Activated T-helper 1 cell treated with Interleukin-2 at 50 U/mL for 16 hours (primary cell): ENCODE measurements around the gene TDRD10.
A peak's percentile ranks its signal among the peaks of the same experiment; 100 is the strongest.

ENCODE experiments used
- DNase-seq: peaks from one replicate; pipeline ENCODE4 v3.0.0-alpha.2; 2020; ENCODE audit warnings: low read depth

Gene TDRD10, protein sequence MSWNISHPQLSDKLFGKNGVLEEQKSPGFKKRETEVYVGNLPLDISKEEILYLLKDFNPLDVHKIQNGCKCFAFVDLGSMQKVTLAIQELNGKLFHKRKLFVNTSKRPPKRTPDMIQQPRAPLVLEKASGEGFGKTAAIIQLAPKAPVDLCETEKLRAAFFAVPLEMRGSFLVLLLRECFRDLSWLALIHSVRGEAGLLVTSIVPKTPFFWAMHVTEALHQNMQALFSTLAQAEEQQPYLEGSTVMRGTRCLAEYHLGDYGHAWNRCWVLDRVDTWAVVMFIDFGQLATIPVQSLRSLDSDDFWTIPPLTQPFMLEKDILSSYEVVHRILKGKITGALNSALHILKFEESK

DNA sequence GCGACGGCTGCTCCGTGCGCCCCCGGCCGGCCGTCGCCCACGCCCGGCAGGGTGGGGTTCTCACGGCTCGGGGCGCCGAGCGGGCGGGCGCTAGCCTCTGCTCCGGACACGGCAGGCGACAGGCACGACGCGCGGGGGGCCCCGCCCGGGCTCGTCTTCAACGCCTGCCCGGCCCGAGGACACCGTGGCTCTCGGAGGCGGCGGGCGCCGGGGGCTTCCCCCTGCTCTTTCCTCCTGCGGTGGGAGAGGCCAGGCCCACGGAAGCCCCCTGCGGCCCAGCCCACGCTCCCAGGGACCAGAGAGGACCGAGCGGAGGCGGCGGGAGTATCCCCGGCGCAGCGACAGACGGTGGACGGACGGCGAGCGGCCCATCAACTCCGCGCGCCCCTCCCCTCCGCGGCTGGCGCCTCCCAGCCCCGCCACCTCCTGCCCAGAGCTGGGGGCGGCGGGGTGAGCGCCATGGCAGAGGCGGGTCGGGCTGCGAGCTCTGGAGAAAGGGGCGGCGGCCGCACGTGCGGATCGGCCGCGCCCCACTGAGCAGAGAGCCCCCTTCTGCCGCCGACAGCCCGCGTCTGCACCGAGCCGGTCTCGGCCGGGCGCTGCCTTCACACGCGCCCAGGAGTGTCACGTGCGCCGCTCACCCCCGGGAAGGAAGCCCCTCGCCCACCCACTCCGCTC is at the start of gene TDRD10, which contains the start of gene SHE:
TDRD10 (plus strand) TSS at position 154 of the 678 bp plus-strand sequence. CDS start 4,685 bp downstream, outside the sequence.
SHE (minus strand) TSS at position 347 of the 678 bp plus-strand sequence. CDS start 386 bp downstream, outside the sequence.
- DNase-seq, result no peak

- DNase-seq, result no peak
Measured at GRCh38 chr1:154453161-154453560, 48.9 kb upstream of the TDRD10 start.

GRCh38 chr1:154453574-154454352 is 48.3 kb upstream of the TDRD10 start:
- no peak for DNase-seq

DNA sequence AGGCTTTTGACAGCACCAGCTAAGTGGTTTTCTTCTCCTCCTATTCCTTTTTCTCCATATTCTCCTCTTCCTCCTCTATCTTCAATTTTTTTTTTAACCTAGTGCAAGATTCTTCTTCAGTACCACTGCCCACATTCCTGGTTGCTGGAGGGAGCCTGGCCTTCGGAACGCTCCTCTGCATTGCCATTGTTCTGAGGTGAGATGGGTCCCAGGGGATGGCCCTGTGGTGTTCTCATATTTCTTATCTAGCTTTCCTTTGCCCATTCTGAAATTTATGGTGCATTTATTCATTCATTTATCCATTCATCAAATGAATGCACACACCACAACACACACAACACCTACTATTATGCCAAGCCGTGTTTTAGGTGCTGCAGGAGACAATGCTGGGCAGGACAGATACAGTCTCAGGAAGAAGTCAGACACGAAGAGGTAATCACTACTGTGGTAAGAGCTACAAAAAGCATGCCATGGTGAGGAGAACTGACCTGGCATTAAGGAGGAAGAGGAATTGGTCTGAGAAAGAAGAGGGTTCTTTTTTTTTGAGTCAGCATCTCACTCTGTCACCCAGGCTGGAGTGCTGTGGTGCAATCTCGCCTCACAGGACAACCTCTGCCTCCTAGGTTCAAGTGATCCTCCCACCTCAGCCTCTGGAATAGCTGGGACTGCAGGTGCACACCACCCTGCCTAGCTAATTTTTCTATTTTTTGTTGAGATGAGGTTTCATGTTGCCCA is 47.5 kb upstream of the TDRD10 start:
- no peak for DNase-seq

DNA sequence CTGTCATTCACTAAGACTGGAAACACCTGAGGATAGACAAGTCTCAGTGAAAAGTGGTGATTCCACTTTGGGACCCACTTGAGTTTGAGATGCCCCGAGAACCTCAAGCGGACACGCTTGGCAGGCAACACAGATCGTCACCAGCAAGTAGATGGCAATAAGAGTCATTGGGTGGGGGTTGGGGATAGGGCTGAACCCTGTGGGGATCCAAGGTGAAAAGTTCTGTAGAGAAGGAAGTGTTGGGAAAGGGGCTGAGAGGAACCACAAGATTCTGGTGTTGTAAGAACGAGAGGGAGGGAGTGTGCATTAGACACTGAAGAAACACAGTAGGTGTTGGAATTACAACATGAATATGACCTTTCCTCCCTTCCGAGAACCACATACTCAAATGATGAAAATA is 45.4 kb upstream of the TDRD10 start:
- DNase-seq, result no peak

- DNase-seq, result no peak
Measured at GRCh38 chr1:154459080-154459479, 42.9 kb upstream of the TDRD10 start.

GRCh38 chr1:154460695-154461260 is 41.2 kb upstream of the TDRD10 start:
- DNase-seq, result no peak

DNA sequence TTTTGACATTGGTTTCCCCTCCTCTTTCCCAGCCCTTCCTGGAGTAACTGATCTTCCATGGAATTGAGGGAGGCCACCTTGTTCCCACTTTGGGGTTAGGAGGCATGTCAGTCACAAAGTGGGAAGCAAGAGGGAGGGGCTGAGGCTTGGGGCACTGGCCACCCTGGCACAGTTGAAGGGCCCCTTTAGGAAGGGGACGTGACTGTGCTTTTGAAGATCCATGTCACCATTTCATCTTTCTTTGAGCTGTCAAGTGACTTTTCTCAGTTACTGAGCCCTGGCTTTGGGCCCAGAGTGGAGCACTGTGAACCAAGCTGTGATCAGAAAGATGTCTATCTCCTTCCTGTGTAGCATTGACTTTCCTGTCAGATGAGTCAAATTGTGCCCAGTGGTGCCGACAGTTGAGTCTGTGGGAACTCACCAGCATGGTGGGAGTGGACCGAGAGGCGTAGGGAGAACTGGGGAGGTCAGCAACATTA is 38.5 kb upstream of the TDRD10 start:
- peak; percentile 62 for DNase-seq

DNA sequence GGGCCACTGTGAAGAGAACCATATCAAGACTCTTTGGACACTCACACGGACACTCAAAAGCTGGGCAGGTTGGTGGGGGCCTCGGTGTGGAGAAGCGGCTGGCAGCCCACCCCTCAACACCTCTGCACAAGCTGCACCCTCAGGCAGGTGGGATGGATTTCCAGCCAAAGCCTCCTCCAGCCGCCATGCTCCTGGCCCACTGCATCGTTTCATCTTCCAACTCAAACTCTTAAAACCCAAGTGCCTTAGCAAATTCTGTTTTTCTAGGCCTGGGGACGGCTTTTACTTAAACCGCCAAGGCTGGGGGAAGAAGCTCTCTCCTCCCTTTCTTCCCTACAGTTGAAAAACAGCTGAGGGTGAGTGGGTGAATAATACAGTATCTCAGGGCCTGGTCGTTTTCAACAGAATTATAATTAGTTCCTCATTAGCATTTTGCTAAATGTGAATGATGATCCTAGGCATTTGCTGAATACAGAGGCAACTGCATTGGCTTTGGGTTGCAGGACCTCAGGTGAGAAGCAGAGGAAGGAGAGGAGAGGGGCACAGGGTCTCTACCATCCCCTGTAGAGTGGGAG is 36.3 kb upstream of the TDRD10 start:
- no peak for DNase-seq

- no peak for DNase-seq
Measured at GRCh38 chr1:154466206-154466605, 35.8 kb upstream of the TDRD10 start.

- DNase-seq, result no peak
Measured at GRCh38 chr1:154466921-154467417, 35.0 kb upstream of the TDRD10 start.

DNA sequence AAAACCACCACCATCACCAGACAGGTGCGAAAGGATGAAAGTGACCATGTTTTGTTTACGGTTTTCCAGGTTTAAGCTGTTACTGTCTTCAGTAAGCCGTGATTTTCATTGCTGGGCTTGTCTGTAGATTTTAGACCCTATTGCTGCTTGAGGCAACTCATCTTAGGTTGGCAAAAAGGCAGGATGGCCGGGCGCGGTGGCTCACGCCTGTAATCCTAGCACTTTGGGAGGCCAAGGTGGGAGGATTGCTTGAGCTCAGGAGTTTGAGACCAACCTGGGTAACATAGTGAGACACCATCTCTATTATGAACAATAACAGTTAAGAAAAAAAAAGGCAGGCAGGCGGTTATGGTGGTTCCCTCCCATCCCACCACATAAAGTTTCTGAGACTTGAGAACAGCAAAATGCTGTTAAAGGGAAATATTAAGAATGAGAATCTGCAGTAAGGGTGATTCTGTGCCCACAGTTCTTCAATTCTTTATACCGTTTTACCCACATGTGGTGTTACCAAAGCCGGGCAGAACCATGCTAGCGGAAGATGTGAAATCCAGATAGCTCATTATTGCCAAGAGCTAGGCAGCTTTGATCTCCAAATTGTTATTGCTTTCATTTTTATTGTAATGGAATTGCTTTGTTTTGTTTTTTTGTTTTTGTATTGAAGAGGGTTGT is 34.5 kb upstream of the TDRD10 start:
- DNase-seq, result no peak

- DNase-seq, result no peak
Measured at GRCh38 chr1:154468535-154469250, 33.3 kb upstream of the TDRD10 start.

DNA sequence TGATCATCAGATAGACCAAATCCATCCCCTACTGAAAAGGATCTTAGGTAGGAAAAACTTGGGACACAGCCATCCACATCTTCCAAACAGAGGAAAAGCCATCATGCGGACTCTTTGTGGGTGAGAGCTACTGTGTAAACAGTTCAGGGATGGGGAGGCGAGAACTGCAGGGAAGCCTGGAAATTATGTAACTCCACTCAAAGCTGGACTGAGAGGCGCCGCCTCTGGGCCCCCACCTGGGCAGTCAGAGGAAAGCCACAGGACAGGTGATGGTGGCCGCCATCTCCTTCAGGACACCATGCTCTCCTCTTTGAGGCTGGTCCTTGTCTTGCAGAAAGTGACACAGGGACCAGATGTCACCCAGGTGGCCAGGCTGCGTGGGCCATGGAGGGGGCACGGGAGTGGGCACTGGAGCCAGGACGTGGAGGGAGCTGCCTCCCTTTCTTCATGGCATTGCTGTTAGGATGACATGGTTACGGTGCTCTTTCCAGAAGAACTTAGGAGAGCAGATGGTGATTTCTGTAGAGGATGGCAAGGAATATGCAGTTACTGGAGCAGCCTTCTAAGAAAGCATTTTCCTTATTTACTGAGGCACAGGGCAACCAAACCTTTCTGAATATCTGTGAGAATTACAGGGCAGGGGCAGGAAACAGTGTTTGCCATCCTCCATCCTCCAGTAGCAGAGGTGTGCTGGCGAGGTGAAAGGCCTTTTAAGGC is 32.0 kb upstream of the TDRD10 start:
- no peak for DNase-seq

DNA sequence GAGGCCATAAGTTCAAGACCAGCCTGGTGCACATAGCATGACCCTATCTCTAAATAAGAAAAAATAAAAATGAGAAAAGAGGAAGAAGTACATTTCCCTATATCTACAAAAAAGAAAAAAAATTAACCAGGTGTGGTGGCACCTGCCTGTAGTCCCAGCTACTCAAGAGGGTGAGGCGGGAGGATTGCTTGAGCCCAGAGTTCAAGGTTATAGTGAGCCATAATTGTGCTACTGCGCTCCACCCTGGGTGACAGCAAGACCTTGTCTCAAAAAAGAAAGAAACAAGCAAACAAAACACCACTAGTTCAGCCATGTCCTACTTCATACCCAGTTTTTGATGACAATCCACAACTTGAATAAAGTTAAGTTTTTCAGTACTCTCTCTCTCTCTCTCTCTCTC is 30.7 kb upstream of the TDRD10 start:
- DNase-seq, result no peak

- no peak for DNase-seq
Measured at GRCh38 chr1:154474802-154475201, 27.2 kb upstream of the TDRD10 start.

- no peak for DNase-seq
Measured at GRCh38 chr1:154476791-154477190, 25.2 kb upstream of the TDRD10 start.

DNA sequence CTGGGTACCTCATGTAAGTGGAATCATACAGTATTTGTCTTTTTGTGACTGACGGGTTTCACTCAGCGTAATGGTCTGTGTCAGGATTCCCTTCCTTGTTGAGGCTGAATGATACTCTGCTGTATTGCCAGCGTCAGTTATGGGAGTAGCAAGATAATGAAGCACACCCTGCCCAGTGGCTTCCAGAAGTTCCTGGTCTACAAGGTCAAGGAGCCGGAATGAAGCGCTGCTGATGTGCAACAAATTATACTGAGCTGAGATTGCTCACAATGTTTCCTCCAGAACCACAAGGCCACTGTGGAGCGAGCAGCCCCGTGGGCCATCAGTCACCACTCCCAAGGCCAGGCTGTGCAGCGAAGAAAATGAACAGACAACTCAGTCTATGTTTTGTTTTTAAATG is 24.0 kb upstream of the TDRD10 start:
- DNase-seq, result no peak

DNA sequence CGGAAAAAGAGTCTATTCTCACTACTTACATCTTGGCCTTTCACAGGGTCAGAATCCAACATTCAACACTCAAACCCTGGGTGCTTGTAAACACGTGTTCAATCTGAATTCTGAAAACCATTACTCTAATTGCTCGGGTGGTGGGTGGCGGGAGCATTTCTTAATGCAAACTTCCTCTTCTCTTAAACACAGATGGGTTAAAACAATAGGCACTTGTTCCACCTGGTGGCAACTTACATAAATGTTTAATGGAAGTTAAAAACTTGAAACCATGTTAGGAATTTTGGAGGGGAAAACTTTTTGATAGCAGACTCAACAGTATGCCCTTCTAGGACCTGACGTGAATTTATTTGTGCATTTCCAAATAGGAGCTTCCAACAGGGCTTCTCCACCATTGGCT is 23.4 kb upstream of the TDRD10 start:
- DNase-seq, result no peak
